Neuronal stem cell (in vitro differentiated cells): ENCODE data around the gene EEF1G.

Experiments
- DNase-seq: peaks from one replicate; pipeline ENCODE4 v3.0.0-alpha.2; 2013; ENCODE audit warnings: low spot score
- H2AFZ ChIP-seq: one replicate; pipeline ENCODE4 v1.6.1; 2013; ENCODE audit warnings: mild to moderate bottlenecking, low read length, inconsistent platforms
- H2AK5ac ChIP-seq: 2 replicates; pipeline ENCODE4 v1.6.1; 2013; ENCODE audit warnings: low read depth, mild to moderate bottlenecking, inconsistent platforms, low read length, moderate library complexity, mixed read lengths
- H2BK120ac ChIP-seq: 2 replicates; pipeline ENCODE4 v1.6.1; 2013; ENCODE audit warnings: low read depth, mild to moderate bottlenecking, inconsistent platforms, low read length, moderate library complexity, mixed read lengths
- H2BK12ac ChIP-seq: one replicate; pipeline ENCODE4 v1.6.1; 2013; ENCODE audit warnings: low read length, inconsistent platforms
- H2BK15ac ChIP-seq: 2 replicates; pipeline ENCODE4 v1.6.1; 2013; ENCODE audit warnings: mild to moderate bottlenecking, low read length, inconsistent platforms, mixed read lengths
- H2BK5ac ChIP-seq: one replicate; pipeline ENCODE4 v1.6.1; 2013; ENCODE audit warnings: inconsistent platforms, mild to moderate bottlenecking, low read length, moderate library complexity
- H3K14ac ChIP-seq: one replicate; pipeline ENCODE4 v1.6.1; 2013; ENCODE audit warnings: low read length, inconsistent platforms
- H3K18ac ChIP-seq: 2 replicates; pipeline ENCODE4 v1.6.1; 2013; ENCODE audit warnings: low read length, inconsistent platforms
- H3K23ac ChIP-seq: 2 replicates; pipeline ENCODE4 v1.6.1; 2013; ENCODE audit warnings: low read depth, mild to moderate bottlenecking, mixed read lengths, low read length, inconsistent platforms; ENCODE audit not compliant: poor library complexity
- H3K27ac ChIP-seq: replicated peaks from 3 replicates; pipeline ENCODE4 v1.5.1; 2013; ENCODE audit warnings: low read length, inconsistent platforms
- H3K27me3 ChIP-seq, 3 experiments: 2 replicates each; pipeline ENCODE4 v1.6.1; 2013; ENCODE audit warnings: low read length in 3 of 3, mild to moderate bottlenecking in 2 of 3, inconsistent platforms in 1 of 3, low read depth in 1 of 3, mixed read lengths in 1 of 3, moderate library complexity in 1 of 3; ENCODE audit not compliant: control insufficient read depth in 3 of 3, insufficient read depth in 3 of 3
- H3K36me3 ChIP-seq, 2 donors: replicated peaks in 1 of 2; 2 replicates each; pipeline ENCODE4 v1.6.1; 2013; ENCODE audit warnings: low read length in 2 of 2; ENCODE audit not compliant: control insufficient read depth in 2 of 2, insufficient read depth in 2 of 2
- H3K4ac ChIP-seq: 2 replicates; pipeline ENCODE4 v1.6.1; 2013; ENCODE audit warnings: inconsistent platforms, mild to moderate bottlenecking, low read length, moderate library complexity
- H3K4me1 ChIP-seq, 2 donors: 1 replicate in 1 of 2; 2 replicates in 1 of 2; pipeline ENCODE4 v1.6.1; 2013; ENCODE audit warnings: low read length in 2 of 2, low read depth in 1 of 2; ENCODE audit not compliant: control insufficient read depth in 2 of 2, insufficient read depth in 1 of 2
- H3K4me2 ChIP-seq: one replicate; pipeline ENCODE4 v1.6.1; 2013; ENCODE audit warnings: mild to moderate bottlenecking, low read length, inconsistent platforms; ENCODE audit not compliant: insufficient read depth, poor library complexity, severe bottlenecking
- H3K4me3 ChIP-seq, 2 donors: 2 replicates each; pipeline ENCODE4 v1.5.1; 2013; ENCODE audit warnings: low read length in 2 of 2, mild to moderate bottlenecking in 2 of 2, inconsistent platforms in 1 of 2, moderate library complexity in 1 of 2
- H3K79me1 ChIP-seq: one replicate; pipeline ENCODE4 v1.6.1; 2013; ENCODE audit warnings: low read depth, mild to moderate bottlenecking, inconsistent platforms, low read length, moderate library complexity
- H3K9ac ChIP-seq: one replicate; pipeline ENCODE4 v1.6.1; 2013; ENCODE audit warnings: mild to moderate bottlenecking, low read depth, low read length, inconsistent platforms; ENCODE audit not compliant: poor library complexity
- H3K9me3 ChIP-seq, 2 donors: replicated peaks in 1 of 2; 2 replicates each; pipeline versions ENCODE3 to v1.6.1; 2013; ENCODE audit warnings: low read length in 2 of 2, mild to moderate bottlenecking in 2 of 2, inconsistent platforms in 1 of 2, low read depth in 1 of 2, mixed read lengths in 1 of 2, moderate library complexity in 1 of 2; ENCODE audit not compliant: control insufficient read depth in 2 of 2, insufficient read depth in 1 of 2
- H4K8ac ChIP-seq: one replicate; pipeline ENCODE4 v1.6.1; 2013; ENCODE audit warnings: low read depth, mild to moderate bottlenecking, inconsistent platforms, low read length, moderate library complexity
- H4K91ac ChIP-seq: one replicate; pipeline ENCODE4 v1.6.1; 2013; ENCODE audit warnings: low read length, low read depth, mild to moderate bottlenecking, inconsistent platforms; ENCODE audit not compliant: poor library complexity
- WGBS, 2 donors: extraction: QIAGEN DNeasy Blood & Tissue Kit; methylation state at CpG; one replicate each; pipeline ENCODE4 v1.1.7; 2013; ENCODE audit warnings: missing lambda C conversion rate in 2 of 2, mixed read lengths in 1 of 2; ENCODE audit not compliant: insufficient read length in 2 of 2, insufficient replicate concordance in 1 of 2; ENCODE audit errors: extremely low coverage in 2 of 2; 5-methylcytosine and 5-hydroxymethylcytosine counted together

Gene EEF1G

DNA sequence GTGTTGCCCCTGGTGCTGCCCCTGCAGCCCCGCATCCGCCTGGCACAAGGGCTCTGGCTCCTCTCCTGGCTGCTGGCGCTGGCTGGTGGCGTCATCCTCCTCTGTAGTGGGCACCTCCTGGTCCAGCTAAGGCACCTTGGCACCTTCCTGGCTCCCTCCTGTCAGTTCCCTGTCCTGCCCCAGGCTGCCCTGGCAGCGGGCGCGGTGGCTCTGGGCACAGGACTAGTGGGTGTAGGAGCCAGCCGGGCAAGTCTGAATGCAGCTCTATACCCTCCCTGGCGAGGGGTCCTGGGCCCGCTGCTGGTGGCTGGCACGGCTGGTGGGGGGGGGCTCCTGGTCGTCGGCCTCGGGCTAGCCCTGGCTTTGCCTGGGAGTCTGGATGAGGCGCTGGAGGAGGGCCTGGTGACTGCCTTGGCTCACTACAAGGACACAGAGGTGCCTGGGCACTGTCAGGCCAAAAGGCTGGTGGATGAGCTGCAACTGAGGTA, 39.6 kb upstream of the EEF1G start:
- H3K14ac ChIP-seq, result peak overlapping the region; percentile 77
- peak overlapping the region; percentile 87 for H3K23ac ChIP-seq
- H3K4me1 ChIP-seq, result peaks cover 8 to 15% of the 10 kb centered on the region in 2 donors
- H3K27me3 ChIP-seq, result no peaks in the 10 kb centered on the region
- peak overlapping the region; percentile 78 for H3K4ac ChIP-seq
- peak overlapping the region; percentile 8 for H2BK12ac ChIP-seq
- peak overlapping the region; percentile 46 for H3K9ac ChIP-seq
- peak overlapping the region; percentile 54 for H3K27ac ChIP-seq
- H2BK5ac ChIP-seq, result peak overlapping the region; percentile 89
- H4K8ac ChIP-seq, result no peak overlapping the region
- H4K91ac ChIP-seq, result no peak overlapping the region
- peak overlapping the region; percentile 94 for H3K18ac ChIP-seq
- DNase-seq, result no peak
- WGBS, 2 donors, result no CpG with 5 or more reads among the region's 15 CpGs
- no peak overlapping the region for H3K4me2 ChIP-seq
- H3K4me3 ChIP-seq, result peak overlapping the region; percentile 27 to 57
- peak overlapping the region; percentile 76 for H2AK5ac ChIP-seq
- H2AFZ ChIP-seq, result peak overlapping the region; percentile 89
- peak overlapping the region; percentile 91 for H2BK15ac ChIP-seq
- peaks cover 8 to 28% of the 10 kb centered on the region in 2 donors for H3K36me3 ChIP-seq
- peaks cover 3% of the 10 kb centered on the region for H3K79me1 ChIP-seq
- H3K9me3 ChIP-seq, result peaks cover 0 to 2% of the 10 kb centered on the region in 2 donors
- no peak overlapping the region for H2BK120ac ChIP-seq

DNA sequence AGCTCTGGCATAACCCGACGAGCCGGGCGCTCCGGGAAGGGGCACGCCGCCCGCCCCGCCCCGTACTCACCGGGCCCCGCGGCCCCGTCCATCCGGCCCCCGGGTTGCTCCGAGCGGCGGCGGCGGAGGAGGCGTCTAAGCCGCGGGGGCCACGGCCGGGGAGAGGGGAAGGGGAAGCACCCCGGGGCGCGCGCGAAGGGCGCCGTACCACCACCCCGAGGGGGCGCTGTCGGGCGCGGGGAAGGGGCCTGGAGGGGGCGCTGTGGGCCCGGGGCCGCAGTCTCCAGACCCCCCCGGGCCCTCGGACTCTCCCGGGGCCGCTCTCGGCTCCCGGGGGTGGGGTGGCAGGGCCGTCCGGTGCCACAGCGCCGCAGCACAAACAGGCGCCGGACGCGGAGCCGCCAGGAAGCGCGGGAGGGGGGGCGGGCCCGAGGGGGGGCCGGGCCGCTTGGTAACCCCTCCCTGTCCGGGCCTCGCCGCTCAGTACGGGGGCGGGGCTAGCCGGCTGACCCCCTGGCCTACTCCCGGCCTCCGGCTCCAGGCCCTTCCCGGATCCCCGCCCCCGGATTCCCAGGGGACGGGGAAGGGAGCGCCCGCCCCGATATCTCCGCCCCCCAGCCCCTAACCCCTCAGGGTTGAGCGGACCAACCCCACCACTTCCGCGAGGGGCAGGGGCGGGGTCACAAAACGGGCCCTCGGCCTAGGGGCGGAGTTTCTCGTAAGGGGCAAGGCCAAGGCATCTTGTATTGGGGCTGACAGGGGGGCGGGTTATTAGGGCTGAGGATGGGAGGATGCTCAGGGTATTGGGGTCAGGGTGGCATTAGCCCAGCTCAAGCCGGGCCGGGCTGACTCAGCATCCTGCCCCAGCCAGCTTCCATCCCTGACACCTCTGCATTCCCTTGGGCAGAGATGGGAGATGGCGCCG, 38.9 kb upstream of the EEF1G start, which contains the start of the genes EML3 and ROM1:
Gene EML3 (minus strand): TSS at position 410 of the 925 bp plus-strand sequence. CDS start 318 bp downstream, at position 92.
Gene ROM1 (plus strand): TSS at position 892 of the 925 bp plus-strand sequence. CDS start 25 bp downstream, at position 917.
- no peak within 1 kb of the TSS for H4K91ac ChIP-seq
- H2BK15ac ChIP-seq, result peak within 1 kb of the TSS; percentile 91
- peak within 1 kb of the TSS; percentile 85 for H3K4ac ChIP-seq
- no peaks in the 10 kb centered on the region for H3K27me3 ChIP-seq
- no CpG with 5 or more reads among the region's 91 CpGs for WGBS, 2 donors
- peak within 1 kb of the TSS; percentile 89 for H2AFZ ChIP-seq
- peak within 1 kb of the TSS; percentile 54 for H3K27ac ChIP-seq
- H2BK120ac ChIP-seq, result peak within 1 kb of the TSS; percentile 6
- peak within 1 kb of the TSS; percentile 87 for H3K23ac ChIP-seq
- H3K79me1 ChIP-seq, result peaks cover 3% of the 10 kb centered on the region
- peak within 1 kb of the TSS; percentile 30 for H2BK12ac ChIP-seq
- peaks cover 8 to 34% of the 10 kb centered on the region in 2 donors for H3K36me3 ChIP-seq
- peaks cover 8 to 15% of the 10 kb centered on the region in 2 donors for H3K4me1 ChIP-seq
- H2BK5ac ChIP-seq, result peak within 1 kb of the TSS; percentile 89
- peak within 1 kb of the TSS; percentile 94 for H3K18ac ChIP-seq
- H3K4me3 ChIP-seq, result peak within 1 kb of the TSS; percentile 57 to 88
- H2AK5ac ChIP-seq, result peak within 1 kb of the TSS; percentile 95
- peak within 1 kb of the TSS; percentile 77 for H3K14ac ChIP-seq
- H3K4me2 ChIP-seq, result peak within 1 kb of the TSS; percentile 80
- peak within 1 kb of the TSS; percentile 89 for H3K9ac ChIP-seq
- peaks cover 0 to 2% of the 10 kb centered on the region in 2 donors for H3K9me3 ChIP-seq
- H4K8ac ChIP-seq, result no peak within 1 kb of the TSS
- peak; percentile 94 for DNase-seq

- no peak overlapping the region for H3K27ac ChIP-seq
- DNase-seq, result no peak
Measured at GRCh38 chr11:62611705-62612365, 38.1 kb upstream of the EEF1G start.

More at GRCh38 chr11:62611705-62612365, 38.1 kb upstream of the EEF1G start:
- peak overlapping the region; percentile 85 for H3K4ac ChIP-seq
- H3K79me1 ChIP-seq, result peaks cover 1% of the 10 kb centered on the region
- peak overlapping the region; percentile 70 for H3K23ac ChIP-seq
- H3K4me1 ChIP-seq, result peaks cover 8 to 15% of the 10 kb centered on the region in 2 donors
- H3K4me2 ChIP-seq, result peak overlapping the region; percentile 80
- peak overlapping the region; percentile 89 for H3K9ac ChIP-seq
- no peak overlapping the region for H2BK15ac ChIP-seq
- peak overlapping the region; percentile 8 for H2BK5ac ChIP-seq
- WGBS, 2 donors, result no CpG with 5 or more reads among the region's 34 CpGs
- peak overlapping the region; percentile 30 for H2BK12ac ChIP-seq
- no peak overlapping the region for H4K91ac ChIP-seq
- H4K8ac ChIP-seq, result no peak overlapping the region
- peak overlapping the region; percentile 93 for H3K18ac ChIP-seq
- H2AK5ac ChIP-seq, result peak overlapping the region; percentile 95
- H2BK120ac ChIP-seq, result peak overlapping the region; percentile 6
- H3K27me3 ChIP-seq, result no peaks in the 10 kb centered on the region
- peaks cover 5 to 28% of the 10 kb centered on the region in 2 donors for H3K36me3 ChIP-seq
- peak overlapping the region; percentile 89 for H2AFZ ChIP-seq
- H3K9me3 ChIP-seq, result peaks cover 0 to 2% of the 10 kb centered on the region in 2 donors
- H3K4me3 ChIP-seq, result peak overlapping the region; percentile 57 to 88
- H3K14ac ChIP-seq, result peak overlapping the region; percentile 10
